Dermis microvascular lymphatic vessel endothelial cell (primary cell): Measurements from ENCODE around the gene NCAPD2. TPM values are rescaled to one million over a fixed set of nuclear protein-coding genes. Genes with fewer than 3 reads are reported as not detected.
A peak's percentile ranks its signal among the peaks of the same experiment; 100 is the strongest.
"Not testable (repeated sequence)": the region's sequence is repeated elsewhere in the genome, so short reads cannot be mapped to it uniquely, and the experiment has no call there.

Experiments used
- DNase-seq, 2 donors: peaks; one replicate each; pipeline versions ENCODE4 v3.0.0 to v3.0.0-alpha.2; 2010; ENCODE audit warnings: low read depth in 2 of 2
- total RNA-seq: library from RNA; depleted of rRNA; stranded (reverse); fragments of >200 nt; gene quantifications from 2 replicates; pipeline ENCODE4 v1.2.1, GENCODE V29; 2014

NCAPD2 gene
- total RNA-seq, 1 donor from 2014 or later, result 52.6 TPM

DNA sequence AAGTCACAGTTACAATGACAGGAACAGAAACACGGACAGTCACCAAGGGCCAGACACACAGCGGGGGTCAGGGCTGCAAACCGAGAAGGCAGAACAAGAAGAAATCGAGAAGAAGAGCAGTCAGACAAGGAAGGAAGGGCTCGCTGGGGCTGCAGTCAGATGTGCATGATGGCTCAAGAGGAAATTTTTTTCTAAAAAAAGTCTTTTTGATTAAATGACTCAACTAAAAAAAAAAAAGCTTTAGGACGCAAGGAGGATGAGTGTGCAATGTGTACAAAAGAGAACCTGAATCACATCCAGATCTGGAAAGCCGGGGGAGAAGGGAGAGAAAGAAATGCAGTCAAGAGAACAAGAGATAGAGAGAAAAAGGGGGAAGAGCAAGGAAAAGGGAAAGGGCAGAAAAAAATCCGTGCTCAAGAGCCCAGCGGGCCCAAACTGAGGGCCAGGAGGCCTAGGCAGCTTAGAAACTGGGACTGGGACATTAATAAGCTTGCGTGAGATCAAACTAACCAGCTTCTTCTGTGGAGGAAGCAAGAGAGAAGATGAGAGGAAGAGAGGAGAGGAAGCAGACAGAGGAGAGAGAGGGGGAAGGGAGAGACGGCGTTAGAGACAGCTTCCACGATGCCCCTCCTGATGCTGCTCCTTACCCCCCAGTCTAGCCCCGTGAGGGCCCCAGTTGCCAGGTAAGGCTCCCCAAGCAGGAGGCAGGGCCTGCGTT lies 55.2 kb downstream of the NCAPD2 start:
- peak in 1 of 2 donors; percentile 62 for DNase-seq

DNA sequence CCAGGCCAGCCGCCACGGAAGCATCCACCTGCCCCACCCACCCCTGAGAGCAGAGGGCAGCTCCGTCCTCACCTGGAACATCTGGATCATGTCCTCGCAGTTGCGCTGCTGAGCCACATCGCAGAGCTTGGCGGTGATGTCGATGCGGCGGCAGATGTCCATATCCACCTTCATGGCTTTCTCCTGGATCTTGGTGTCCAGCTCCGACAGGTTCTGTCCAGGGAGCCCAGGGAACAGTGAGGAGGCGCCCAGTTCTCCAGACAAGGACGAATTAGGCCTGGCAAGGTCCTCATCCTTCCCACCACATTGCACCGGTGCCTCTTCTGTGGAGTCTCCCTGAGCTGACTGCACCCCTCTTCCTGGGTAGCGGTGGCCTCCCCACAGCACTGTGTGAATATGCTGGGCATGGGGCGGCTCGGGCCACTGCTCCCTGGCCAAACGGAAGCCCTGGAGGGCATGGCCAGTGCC lies 55.8 kb downstream of the NCAPD2 start:
- DNase-seq, result no peak

DNA sequence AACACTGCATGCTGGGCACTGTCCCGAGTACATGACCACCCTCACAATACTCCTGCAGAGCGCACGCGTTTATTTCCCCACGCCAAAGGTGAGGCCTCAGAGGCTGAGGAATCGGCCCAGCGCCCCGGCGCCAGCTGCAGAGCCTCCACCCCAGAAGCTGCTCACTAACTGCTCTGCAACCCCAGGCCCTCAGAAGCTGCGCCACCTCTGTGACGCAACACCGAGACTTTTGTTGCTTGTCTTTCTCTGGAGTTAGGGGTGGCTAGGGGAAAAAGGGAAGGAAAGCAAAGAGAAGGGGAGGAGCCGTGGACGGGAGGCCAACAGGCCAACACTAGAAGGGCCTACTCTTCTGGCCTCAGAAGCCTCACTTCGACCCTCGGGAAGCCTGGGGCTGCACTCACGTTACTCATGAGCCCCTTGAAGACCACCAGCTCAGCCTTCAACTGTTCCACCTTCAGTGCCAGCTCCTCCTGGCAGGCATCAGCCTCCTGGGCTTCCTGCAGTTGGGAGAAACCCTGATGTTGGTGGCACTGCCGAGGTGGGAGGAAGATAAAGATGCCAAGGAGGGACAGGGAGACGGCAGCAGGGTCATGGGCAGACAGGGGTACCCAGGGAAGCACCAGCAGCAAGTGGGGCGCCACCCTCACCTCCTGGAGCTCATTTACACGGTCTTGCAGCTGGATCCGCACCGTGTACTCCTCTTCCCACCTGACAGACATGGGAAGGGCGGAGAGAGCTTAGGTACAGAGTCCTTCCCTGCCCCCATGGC lies 56.6 kb downstream of the NCAPD2 start:
- no peak for DNase-seq

DNA sequence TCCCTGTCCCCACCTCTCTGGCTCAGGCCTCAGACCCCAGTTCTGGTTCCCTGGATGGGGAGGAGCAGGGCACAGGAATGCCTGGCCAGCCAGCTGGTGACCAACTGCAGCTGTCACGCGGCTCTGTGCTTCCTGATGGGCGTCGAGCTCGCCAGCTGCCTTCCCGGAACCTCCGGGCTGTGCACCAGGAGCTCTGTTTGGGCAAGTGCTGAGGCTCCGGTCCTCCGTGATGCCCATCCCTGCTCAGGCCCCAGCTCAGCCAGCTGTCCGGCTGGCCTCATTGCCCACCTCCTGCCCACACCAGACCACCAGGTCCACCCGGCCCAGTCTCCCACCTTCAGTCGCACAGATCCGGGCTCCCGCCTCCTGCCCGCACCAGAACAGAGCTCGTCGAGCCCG lies 57.2 kb downstream of the NCAPD2 start:
- DNase-seq, result peak in 1 of 2 donors; percentile 39

DNA sequence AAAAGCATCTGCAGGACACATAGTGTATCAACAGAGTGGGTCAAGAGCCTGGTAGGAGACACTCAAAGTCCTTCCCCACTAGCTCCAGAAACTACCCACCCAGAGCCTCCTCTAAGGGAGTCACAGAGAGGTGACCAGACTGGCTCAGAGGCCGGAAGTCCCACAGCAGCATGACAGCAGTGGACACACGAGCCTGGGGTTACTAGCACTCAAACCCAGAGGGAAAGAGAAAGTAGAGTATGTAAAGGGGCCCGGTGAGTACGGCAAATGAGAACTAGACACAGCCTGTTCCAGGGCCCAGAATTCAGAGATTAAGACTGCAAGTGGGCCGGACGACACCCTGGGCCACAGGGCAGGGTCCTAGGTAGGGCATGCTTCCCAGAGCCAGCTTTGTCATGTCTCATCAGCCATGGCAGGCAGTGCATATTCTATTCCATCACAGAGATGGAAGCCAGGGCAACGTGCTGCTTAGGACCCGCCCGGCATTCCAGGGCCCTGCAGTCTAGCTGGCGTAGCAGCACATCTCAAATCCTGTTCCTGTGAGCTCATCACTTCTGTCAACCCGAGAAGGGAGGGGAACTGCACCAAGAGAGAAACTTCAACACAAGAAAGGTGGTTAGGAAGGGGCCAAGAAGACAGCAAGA lies 57.7 kb downstream of the NCAPD2 start:
- DNase-seq, result no peak

DNA sequence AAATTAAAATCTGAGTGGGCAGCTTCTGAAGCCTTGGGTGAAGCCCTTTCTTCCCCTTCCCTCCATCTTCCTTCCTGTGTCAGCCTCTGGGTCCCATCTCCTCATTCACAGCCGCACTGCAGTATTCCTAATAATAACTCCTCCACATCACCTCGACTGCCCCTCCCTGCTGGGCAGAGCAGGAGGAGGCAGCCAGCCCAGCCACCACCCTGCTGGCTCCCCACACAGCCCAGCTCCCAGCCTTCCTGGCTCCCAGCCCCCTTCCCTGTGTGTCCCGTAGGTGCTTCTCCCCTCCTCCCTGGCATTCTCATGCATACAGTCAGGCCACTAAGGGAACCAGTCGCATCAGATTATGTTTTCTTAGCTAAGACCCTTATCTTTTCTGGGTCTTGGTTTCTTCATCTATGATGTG lies 58.2 kb downstream of the NCAPD2 start:
- DNase-seq, result no peak

DNA sequence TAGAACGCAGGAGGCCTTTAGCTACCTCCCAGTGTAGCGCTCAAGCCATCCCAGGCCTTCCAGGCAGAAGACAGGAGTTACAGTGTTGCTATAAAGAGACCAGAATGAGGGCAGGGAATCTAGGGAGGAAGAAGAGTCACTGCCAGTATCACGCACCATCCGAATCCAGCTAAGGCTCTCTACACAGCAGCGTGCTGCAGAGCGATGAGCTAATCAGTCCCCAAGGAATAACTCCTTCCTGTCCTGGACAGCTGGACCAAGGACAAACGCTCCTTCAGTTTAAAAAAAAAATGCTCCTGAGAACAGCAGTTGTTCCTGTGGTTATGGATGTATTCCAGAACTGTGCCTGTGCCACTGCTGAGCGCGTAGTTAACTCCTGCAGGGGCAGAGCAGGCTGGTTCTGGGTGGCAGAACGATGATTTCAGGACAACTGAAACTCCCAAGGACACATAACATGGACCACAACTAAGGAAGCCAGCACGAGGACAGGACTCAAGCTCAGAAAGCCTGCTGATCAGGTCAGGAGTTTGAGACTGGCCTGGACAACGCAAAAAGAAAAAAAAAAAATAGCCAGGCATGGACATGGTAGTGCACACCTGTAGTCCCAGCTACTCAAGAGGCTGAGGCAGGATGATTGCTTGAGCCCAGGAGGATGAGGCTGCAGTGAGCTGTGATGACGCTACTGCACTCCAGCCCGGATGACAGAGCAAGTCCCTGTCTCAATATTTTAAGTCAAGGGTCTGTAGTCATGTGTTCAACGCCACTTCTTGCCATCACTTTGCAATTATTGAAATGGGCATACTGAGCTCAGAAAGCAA lies 59.4 kb downstream of the NCAPD2 start:
- DNase-seq, result peak in 1 of 2 donors; percentile 51

DNA sequence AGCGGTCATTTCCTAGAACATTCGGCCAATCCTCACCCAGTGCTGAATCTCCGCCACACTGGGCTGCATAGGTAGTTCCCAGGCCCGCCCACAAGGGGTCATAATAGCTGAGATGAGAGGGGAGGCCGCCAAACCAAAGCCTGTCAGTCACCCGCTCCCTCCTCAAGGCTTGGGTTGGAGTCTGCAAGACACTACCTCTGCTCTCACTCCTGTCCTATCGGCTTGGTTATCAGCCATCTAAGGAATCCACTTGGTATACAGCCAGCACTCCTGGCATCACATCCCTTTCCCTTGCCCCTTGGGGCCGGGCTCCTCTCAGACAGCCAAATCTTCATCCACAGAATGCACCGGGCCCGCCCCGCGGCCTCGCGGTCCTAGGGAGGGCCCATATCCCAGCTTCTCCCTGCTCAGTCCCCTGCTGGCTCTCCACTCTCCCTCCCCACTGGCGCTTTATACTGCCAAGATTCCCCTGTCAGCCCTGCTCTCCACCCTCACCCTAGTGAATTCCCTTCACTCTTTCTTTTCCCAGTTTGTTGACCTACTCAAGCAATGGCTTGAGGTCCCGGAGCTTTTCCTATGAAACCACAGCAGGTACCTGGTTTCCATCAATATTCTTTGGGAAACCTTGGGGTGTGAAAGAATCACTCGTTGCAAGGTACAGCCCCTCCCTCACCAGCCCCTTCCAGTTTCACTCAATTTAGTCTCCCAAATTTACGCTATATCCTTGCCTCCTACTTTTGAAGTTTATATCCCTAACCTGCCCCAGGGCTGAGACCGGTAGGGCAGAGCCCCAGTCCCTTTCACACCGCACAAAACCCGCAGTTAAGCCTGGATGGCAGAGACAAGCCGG lies 60.5 kb downstream of the NCAPD2 start:
- peak in 1 of 2 donors; percentile 81 for DNase-seq

DNA sequence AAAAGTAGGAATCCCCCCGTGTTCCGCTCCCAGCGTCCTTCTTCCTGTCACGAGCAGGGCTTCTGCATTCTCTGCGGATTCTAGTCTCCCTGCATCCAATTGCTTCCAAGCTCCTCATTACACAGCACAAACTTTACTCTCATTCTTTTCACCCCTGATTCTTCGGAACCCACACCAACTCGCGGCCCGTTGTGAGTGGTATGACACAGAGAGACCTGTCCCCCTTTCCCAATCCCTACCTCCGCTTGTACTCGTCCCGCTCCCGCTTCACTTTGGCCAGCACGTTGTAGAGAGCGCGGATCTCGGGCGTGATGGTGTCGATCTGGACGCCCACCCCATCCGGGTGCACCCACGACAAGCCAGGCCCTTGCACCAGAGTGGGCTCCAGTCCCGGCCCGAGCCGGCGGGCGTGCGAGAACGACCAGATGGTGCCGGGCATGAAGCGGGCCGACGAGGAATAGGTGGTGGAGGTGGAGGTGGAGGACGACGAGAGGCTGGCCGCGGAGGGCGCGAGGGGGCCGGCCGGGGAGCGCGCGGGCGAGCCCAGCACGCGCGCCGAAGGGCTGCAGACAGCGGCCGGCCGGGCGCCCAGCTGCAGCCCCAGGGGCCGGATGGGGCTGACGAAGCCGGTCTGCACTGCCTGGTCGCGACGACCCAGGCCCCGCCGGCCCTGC lies 61.3 kb downstream of the NCAPD2 start:
- DNase-seq, result peak in 1 of 2 donors; percentile 51

DNA sequence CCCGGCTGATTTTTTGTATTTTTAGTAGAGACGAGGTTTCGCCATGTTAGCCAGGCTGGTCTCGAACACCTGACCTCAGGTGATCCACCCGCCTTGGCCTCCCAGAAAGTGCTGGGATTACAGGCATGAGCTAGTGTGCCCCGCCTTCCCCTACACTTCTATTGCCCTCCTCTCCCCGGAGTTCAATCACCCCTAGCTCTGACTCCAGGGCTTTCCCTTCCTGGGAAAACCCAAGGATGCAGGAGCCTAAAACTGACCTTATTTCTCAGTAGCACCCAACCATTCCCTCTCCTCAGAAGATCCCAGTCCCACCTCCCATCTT lies 62.6 kb downstream of the NCAPD2 start:
- DNase-seq, result not testable (repeated sequence)

DNA sequence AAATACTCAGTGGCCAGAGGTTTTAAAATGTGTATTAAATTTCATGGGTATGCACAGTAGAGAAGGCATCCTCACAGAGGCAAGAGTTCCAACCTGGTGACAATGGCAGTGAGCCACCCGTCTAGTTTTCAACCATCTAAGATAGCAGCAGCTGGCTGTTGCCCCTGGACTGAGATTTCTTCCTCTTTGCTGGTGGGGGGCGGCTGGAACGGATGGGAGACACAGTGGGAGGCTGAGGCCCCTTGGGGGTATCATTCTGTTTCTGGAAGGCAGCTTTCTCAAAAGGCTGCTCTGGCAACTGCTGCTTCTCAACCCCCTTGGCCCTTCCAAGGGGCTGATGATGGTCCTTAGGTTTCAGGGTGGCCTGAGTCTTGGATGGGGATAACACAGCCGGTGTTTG lies 63.0 kb downstream of the NCAPD2 start:
- DNase-seq, result no peak

DNA sequence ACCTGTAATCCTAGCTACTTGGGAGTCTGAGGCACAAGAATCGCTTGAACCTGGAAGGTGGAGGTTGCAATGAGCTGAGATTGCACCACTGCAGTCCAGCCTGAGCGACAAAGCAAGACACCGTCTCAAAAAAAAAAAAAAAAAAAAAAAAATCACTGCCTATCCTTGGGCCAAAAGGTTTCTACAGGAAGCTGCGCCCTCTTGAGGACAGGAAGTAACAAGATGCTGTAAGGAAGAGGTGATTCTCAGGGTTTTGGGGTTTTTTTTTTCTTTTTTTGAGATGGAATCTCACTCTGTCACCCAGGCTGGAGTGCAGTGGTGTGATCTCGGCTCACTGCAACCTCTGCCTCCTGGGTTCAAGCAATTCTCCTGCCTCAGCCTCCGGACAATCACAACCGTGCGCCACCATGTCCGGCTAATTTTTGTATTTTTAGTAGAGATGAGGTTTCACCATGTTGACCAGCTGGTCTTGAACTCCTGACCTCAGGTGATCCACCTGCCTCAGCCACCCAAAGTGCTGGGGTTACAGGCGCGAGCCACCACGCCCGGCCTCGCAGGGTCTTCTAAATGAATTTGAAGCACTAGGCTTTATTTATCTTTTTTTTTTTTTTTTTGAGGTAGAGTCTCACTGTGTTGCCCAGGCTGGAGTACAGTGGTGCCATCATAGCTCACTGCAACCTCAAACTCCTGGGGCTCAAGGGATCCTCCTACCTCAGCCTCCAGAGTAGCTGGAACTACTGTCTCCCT lies 64.3 kb downstream of the NCAPD2 start:
- not testable (repeated sequence) for DNase-seq

DNA sequence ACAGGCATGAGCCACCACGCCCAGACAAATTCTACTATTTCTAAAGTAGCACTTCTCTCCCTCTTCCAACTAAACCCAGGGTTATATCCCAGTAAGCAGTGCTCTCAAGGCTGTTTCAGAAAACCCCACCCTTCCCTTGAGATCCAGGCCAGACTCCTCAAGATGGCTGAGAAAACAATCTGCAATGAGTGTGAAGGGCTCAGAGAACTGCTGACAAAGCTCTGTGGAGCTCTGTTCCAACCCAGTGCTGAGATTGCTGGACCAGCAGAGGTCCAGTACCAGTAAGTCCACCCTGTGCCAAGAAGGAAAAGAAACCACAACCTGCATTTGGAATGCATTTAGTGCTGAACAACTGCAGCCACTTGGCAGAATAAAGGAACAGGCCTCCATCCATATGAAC lies 65.6 kb downstream of the NCAPD2 start:
- DNase-seq, result no peak

DNA sequence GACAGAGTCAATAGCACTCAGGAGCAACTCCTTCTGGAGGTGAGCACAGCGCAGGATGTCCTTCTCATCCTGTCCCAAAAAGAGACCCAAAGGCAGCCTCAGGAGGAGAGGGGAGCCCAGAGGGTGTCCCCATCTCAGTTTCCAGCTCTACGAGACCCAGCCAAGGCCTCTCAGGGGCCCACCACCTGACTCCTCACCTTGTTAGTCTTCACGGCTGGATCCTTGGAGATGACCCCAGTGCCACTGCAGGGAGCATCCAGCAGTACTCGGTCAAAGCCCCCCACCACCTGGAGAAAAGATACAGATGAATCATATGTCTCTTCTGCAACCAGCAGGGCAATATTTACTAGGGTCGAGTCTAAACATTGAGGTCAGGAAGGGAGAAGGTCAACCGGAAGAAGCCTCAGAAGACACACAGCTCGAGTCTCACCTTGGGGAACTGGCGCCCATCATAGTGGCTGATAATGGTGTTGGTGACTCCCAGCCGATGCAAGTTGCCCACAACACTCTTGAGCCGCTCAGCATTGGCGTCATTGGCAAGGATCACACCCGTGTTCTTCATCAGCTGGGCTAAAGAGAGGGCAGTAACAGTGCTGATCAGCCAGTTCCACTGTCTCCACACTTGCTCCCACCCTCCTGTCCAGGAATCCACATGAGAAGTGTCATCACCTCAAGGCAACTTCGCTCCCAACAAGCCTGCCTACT lies 66.8 kb downstream of the NCAPD2 start:
- no peak for DNase-seq

DNA sequence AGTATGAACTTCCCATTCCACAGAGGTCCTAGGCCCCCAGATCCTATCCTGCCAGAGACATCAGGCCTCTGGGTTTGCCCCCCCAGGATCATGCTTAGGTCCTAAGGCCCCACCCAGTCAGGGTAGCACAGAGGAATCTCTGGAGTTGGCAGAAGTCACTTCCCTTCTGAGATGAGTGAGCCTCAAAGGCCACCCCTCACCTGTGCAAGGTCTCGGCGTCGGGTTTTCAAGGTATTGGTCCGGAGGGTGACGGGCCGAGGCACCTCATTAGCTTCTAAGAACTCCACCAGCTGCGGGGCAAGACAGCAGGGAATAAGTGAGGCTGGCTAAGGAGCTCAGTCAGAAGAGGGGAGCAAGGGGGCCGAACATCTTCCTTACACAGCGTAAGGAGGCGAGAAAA lies 69.0 kb downstream of the NCAPD2 start:
- no peak for DNase-seq

DNA sequence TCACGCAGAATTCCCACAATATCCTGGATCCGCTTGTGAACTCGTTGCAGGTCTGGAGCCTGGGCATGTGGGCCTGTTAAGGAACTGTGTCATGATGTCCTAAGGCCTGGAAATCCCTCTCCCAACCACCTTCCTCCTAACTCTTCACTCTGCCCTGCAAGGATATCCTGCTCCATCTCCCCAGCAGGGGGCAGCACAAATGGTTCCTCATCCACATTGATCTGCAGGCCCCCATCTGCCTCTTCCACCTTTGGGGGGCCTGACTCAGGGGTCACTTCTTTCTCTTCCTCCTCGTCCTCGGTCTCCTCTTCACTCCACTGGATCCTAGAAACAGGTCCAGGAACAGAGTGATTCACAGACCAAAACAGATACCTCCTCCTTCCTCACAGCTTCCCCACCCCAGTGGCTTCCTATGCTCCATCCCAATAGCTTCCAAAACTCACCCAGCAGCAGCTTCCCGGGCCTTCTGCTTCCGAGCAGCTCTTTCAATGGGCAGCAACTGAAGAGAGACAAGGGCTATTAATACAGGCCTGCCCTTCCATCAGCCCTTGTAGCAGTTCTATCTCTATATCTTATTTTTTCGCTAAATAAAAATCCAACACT lies 69.6 kb downstream of the NCAPD2 start:
- peak in 1 of 2 donors; percentile 55 for DNase-seq

DNA sequence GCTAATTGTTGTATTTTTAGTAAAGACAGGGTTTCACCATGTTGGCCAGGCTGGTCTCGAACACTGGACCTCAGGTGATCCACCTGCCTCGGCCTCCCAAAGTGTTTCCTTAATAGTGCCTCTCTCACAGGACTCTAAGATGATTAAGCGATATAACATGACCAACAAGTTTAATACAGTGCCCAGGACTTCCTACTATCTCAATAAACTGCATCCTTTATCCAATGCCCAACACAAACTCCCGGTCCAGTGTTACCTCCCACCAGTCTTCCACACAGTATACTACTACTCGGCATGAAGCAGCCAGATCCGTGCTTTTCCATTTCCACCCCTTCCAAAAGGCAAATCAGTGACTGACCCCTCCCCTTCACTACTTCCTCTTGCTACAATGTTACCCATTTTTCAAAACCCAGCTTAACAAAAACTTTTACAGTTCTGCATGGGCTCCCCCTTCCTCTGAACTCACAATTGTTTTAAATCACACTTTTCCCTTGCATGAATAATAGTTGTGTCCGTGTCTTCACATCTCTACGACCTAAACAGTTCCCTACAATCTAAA lies 73.3 kb downstream of the NCAPD2 start:
- DNase-seq, result peak in 1 of 2 donors; percentile 26

DNA sequence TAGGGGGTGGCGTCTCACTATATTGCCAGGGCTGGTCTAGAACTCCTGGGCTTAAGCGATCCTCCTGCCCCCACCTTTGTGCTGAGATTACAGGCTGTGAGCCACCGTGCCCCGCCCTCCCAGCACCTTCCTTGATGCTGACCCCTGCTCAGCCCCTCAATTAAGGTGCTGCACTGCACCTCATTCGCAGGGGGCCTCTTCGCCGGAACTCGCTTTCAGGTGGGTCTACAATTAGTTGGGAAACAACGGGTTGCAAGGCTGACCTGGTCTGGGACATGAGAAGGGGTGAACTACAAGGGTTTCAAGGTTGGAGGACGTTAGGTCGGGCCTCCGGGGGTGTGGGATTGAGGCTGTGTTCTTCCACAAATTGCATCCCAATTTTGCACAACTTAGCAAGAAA lies 75.4 kb downstream of the NCAPD2 start:
- DNase-seq, result no peak
